ENCODE data around the gene MLH3. TPM values are rescaled to one million over a fixed set of nuclear protein-coding genes. Genes with fewer than 3 reads are reported as not detected.
A peak's percentile ranks its signal among the peaks of the same experiment; 100 is the strongest.

Gene MLH3
- total and polyA plus RNA-seq, 2 of the 13 experiments (the other 11 are each of a cell fraction or from before 2014, with no cell fraction given), result 14.4 to 24.8 TPM

- TF ChIP-seq ZNF414 (CRISPR knock-in tag; IDR thresholded peaks at IDR 0.05) (no peak), ZFP82 (CRISPR knock-in tag; IDR thresholded peaks at IDR 0.05; ENCODE audit: borderline replicate concordance) (no peak), AKNA (CRISPR knock-in tag; IDR thresholded peaks at IDR 0.05; ENCODE audit: borderline replicate concordance) (no peak), CC2D1A (CRISPR knock-in tag; IDR thresholded peaks at IDR 0.05) (no peak), ATF2 (CRISPR knock-in tag; IDR thresholded peaks at IDR 0.05) (no peak), SMAD3 (CRISPR knock-in tag; IDR thresholded peaks at IDR 0.05) (peak; percentile 9; the same call in 1 of the 2 replicates), ZBTB20 (CRISPR knock-in tag; IDR thresholded peaks at IDR 0.05; ENCODE audit: borderline replicate concordance, low read depth) (peak; percentile 54; the same call in 1 of the 2 replicates), ZNF670 (CRISPR knock-in tag; IDR thresholded peaks at IDR 0.05; ENCODE audit: borderline replicate concordance) (no peak), GATAD2A (CRISPR knock-in tag; IDR thresholded peaks at IDR 0.05) (no peak; the same call in 1 of the 2 replicates), MYC (CRISPR knock-in tag; IDR thresholded peaks at IDR 0.05; ENCODE audit: borderline replicate concordance) (peak; percentile 66; the same call in 1 of the 2 replicates), ZNF572 (CRISPR knock-in tag; IDR thresholded peaks at IDR 0.05) (no peak), ZSCAN12 (CRISPR knock-in tag; IDR thresholded peaks at IDR 0.05) (peak; percentile 78; the same call in 1 of the 2 replicates), ZNF331 (CRISPR knock-in tag; IDR thresholded peaks at IDR 0.05) (peak; percentile 3; the same call in 1 of the 2 replicates), XRCC5 (optimal IDR thresholded peaks at IDR 0.05; ENCODE audit: low read length) (peak; percentile 37), SMYD3 (CRISPR knock-in tag; IDR thresholded peaks at IDR 0.05) (peak; percentile 80; the same call in 1 of the 2 replicates)
- TF ChIP-seq, protein P1, sequence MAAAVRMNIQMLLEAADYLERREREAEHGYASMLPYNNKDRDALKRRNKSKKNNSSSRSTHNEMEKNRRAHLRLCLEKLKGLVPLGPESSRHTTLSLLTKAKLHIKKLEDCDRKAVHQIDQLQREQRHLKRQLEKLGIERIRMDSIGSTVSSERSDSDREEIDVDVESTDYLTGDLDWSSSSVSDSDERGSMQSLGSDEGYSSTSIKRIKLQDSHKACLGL (CRISPR knock-in tag; IDR thresholded peaks at IDR 0.05), result peak; percentile 86; the same call in 1 of the 2 replicates
- TF ChIP-seq, protein P2, sequence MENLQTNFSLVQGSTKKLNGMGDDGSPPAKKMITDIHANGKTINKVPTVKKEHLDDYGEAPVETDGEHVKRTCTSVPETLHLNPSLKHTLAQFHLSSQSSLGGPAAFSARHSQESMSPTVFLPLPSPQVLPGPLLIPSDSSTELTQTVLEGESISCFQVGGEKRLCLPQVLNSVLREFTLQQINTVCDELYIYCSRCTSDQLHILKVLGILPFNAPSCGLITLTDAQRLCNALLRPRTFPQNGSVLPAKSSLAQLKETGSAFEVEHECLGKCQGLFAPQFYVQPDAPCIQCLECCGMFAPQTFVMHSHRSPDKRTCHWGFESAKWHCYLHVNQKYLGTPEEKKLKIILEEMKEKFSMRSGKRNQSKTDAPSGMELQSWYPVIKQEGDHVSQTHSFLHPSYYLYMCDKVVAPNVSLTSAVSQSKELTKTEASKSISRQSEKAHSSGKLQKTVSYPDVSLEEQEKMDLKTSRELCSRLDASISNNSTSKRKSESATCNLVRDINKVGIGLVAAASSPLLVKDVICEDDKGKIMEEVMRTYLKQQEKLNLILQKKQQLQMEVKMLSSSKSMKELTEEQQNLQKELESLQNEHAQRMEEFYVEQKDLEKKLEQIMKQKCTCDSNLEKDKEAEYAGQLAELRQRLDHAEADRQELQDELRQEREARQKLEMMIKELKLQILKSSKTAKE (CRISPR knock-in tag; IDR thresholded peaks at IDR 0.05; ENCODE audit: borderline replicate concordance), result no peak
Measured at GRCh38 chr14:75002392-75003249, 48.6 kb downstream of the MLH3 start, which contains the start of gene EIF2B2 (continued).

All from HepG2 (cell line).